H1 (cell line): ENCODE measurements around the gene ORAI3. TPM values are rescaled to one million over a fixed set of nuclear protein-coding genes. Genes with fewer than 3 reads are reported as not detected.

ENCODE experiments used
- SAP30 ChIP-seq: fragments of 300-600 bp; sonication (generic); IDR thresholded peaks from 2 replicates; pipeline ENCODE4 v1.7.1; 2012; ENCODE audit warnings: low read length, moderate library complexity, mild to moderate bottlenecking, inconsistent platforms; ENCODE audit not compliant: insufficient read depth, insufficient replicate concordance
- polyA plus RNA-seq, 7 experiments: library from polyadenylated mRNA; depleted of rRNA in 3 of 7; stranded (reverse) in 5 of 7; unstranded in 2 of 7; fragments of >200 nt in 5 of 7; fragments of 200-250 nt in 2 of 7; gene quantifications; 1 replicate in 5 of 7; 2 replicates in 1 of 7; 4 replicates in 1 of 7; pipeline versions ENCODE4 v1.2.1 to v1.2.3, GENCODE V29; 2011 to 2013; ENCODE audit warnings: missing spikeins in 2 of 7, mixed read lengths in 2 of 7
- total RNA-seq: library from RNA; stranded (reverse); fragmentation: NEBNext Ultra II Directional; extraction: Animal tissue kit (Norgen Biotek cat#: 25700); gene quantifications from 2 replicates; pipeline ENCODE4 v1.2.1, GENCODE V29; 2021
- TF ChIP-seq, protein P1 (sequence below): fragments of 300-600 bp; sonication (generic); IDR thresholded peaks from 2 replicates; pipeline ENCODE4 v1.7.1; 2012; ENCODE audit warnings: low read length, moderate library complexity, mild to moderate bottlenecking, inconsistent platforms; ENCODE audit not compliant: insufficient replicate concordance

Gene ORAI3
- total and polyA plus RNA-seq, 2 of the 8 experiments (the other 6 are each of a cell fraction or from before 2014, with no cell fraction given): 8.7 to 24.5 TPM

DNA sequence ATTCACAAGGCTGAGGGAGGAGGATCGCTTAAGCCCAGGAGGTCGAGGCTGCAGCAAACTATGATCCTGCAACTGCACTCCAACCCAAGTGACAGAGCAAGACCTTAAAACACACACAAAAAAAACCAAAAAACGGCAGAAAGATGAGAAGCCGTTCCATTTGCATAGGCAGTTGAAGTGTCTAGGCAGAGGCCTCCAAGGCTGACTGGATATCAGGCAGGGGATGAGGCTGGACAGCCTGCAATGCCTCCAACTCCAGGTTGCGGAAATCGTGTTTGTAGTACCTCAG lies 27.5 kb upstream of the ORAI3 start (continued):
- TF ChIP-seq, protein P1, sequence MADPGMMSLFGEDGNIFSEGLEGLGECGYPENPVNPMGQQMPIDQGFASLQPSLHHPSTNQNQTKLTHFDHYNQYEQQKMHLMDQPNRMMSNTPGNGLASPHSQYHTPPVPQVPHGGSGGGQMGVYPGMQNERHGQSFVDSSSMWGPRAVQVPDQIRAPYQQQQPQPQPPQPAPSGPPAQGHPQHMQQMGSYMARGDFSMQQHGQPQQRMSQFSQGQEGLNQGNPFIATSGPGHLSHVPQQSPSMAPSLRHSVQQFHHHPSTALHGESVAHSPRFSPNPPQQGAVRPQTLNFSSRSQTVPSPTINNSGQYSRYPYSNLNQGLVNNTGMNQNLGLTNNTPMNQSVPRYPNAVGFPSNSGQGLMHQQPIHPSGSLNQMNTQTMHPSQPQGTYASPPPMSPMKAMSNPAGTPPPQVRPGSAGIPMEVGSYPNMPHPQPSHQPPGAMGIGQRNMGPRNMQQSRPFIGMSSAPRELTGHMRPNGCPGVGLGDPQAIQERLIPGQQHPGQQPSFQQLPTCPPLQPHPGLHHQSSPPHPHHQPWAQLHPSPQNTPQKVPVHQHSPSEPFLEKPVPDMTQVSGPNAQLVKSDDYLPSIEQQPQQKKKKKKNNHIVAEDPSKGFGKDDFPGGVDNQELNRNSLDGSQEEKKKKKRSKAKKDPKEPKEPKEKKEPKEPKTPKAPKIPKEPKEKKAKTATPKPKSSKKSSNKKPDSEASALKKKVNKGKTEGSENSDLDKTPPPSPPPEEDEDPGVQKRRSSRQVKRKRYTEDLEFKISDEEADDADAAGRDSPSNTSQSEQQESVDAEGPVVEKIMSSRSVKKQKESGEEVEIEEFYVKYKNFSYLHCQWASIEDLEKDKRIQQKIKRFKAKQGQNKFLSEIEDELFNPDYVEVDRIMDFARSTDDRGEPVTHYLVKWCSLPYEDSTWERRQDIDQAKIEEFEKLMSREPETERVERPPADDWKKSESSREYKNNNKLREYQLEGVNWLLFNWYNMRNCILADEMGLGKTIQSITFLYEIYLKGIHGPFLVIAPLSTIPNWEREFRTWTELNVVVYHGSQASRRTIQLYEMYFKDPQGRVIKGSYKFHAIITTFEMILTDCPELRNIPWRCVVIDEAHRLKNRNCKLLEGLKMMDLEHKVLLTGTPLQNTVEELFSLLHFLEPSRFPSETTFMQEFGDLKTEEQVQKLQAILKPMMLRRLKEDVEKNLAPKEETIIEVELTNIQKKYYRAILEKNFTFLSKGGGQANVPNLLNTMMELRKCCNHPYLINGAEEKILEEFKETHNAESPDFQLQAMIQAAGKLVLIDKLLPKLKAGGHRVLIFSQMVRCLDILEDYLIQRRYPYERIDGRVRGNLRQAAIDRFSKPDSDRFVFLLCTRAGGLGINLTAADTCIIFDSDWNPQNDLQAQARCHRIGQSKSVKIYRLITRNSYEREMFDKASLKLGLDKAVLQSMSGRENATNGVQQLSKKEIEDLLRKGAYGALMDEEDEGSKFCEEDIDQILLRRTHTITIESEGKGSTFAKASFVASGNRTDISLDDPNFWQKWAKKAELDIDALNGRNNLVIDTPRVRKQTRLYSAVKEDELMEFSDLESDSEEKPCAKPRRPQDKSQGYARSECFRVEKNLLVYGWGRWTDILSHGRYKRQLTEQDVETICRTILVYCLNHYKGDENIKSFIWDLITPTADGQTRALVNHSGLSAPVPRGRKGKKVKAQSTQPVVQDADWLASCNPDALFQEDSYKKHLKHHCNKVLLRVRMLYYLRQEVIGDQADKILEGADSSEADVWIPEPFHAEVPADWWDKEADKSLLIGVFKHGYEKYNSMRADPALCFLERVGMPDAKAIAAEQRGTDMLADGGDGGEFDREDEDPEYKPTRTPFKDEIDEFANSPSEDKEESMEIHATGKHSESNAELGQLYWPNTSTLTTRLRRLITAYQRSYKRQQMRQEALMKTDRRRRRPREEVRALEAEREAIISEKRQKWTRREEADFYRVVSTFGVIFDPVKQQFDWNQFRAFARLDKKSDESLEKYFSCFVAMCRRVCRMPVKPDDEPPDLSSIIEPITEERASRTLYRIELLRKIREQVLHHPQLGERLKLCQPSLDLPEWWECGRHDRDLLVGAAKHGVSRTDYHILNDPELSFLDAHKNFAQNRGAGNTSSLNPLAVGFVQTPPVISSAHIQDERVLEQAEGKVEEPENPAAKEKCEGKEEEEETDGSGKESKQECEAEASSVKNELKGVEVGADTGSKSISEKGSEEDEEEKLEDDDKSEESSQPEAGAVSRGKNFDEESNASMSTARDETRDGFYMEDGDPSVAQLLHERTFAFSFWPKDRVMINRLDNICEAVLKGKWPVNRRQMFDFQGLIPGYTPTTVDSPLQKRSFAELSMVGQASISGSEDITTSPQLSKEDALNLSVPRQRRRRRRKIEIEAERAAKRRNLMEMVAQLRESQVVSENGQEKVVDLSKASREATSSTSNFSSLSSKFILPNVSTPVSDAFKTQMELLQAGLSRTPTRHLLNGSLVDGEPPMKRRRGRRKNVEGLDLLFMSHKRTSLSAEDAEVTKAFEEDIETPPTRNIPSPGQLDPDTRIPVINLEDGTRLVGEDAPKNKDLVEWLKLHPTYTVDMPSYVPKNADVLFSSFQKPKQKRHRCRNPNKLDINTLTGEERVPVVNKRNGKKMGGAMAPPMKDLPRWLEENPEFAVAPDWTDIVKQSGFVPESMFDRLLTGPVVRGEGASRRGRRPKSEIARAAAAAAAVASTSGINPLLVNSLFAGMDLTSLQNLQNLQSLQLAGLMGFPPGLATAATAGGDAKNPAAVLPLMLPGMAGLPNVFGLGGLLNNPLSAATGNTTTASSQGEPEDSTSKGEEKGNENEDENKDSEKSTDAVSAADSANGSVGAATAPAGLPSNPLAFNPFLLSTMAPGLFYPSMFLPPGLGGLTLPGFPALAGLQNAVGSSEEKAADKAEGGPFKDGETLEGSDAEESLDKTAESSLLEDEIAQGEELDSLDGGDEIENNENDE: no peak
- no peak for TF ChIP-seq SAP30
